Activated naive CD4-positive, alpha-beta T cell treated with anti-CD3 and anti-CD28 coated beads, Interleukin-2, amount 10 ng/mL, durations not matched to agents 7 days and 5 days (primary cell): Measurements from ENCODE around the gene RIMBP3C.
"Not testable (repeated sequence)": the region's sequence is repeated elsewhere in the genome, so short reads cannot be mapped to it uniquely, and the experiment has no call there.

ENCODE experiments used
- CTCF ChIA-PET: fragments of 350-600 bp; sonication (Branson Sonifier 250); formaldehyde crosslinking; loops from one replicate; lab custom pipeline; 2021; ENCODE audit warnings: antibody characterized with exemption; lab: Charles Lee
- DNase-seq: peaks from one replicate; pipeline ENCODE4 v3.0.0-alpha.2; 2020
- H3K27ac Mint-ChIP-seq: one replicate; pipeline ENCODE4 v1.8.0; 2021; ENCODE audit warnings: mild to moderate bottlenecking, moderate library complexity, mixed read lengths
- H3K27me3 Mint-ChIP-seq: one replicate; pipeline ENCODE4 v1.8.0; 2021; ENCODE audit warnings: mild to moderate bottlenecking, mixed read lengths
- H3K36me3 Mint-ChIP-seq: one replicate; pipeline ENCODE4 v1.8.0; 2021; ENCODE audit warnings: mixed read lengths
- H3K4me1 Mint-ChIP-seq: one replicate; pipeline ENCODE4 v1.8.0; 2021; ENCODE audit warnings: mixed read lengths
- H3K4me3 Mint-ChIP-seq: one replicate; pipeline ENCODE4 v1.8.0; 2021; ENCODE audit warnings: mild to moderate bottlenecking, moderate library complexity, mixed read lengths
- H3K9me3 Mint-ChIP-seq: one replicate; pipeline ENCODE4 v1.8.0; 2021; ENCODE audit warnings: mixed read lengths

Gene RIMBP3C

GRCh38 chr22:21531525-21531924 lies 19.7 kb downstream of the RIMBP3C start:
- not testable (repeated sequence) for H3K4me1 Mint-ChIP-seq, H3K9me3 Mint-ChIP-seq

GRCh38 chr22:21526705-21527500 lies 24.4 kb downstream of the RIMBP3C start:
- DNase-seq, H3K4me1 Mint-ChIP-seq, CTCF ChIA-PET, H3K27ac Mint-ChIP-seq, H3K4me3 Mint-ChIP-seq, H3K9me3 Mint-ChIP-seq, H3K27me3 Mint-ChIP-seq, H3K36me3 Mint-ChIP-seq: not testable (repeated sequence)

More at GRCh38 chr22:21531525-21531924, 19.7 kb downstream of the RIMBP3C start:
- DNase-seq, H3K27me3 Mint-ChIP-seq, H3K36me3 Mint-ChIP-seq, H3K4me3 Mint-ChIP-seq, H3K27ac Mint-ChIP-seq, CTCF ChIA-PET: not testable (repeated sequence)

- CTCF ChIA-PET, H3K4me3 Mint-ChIP-seq, H3K9me3 Mint-ChIP-seq, H3K27ac Mint-ChIP-seq, DNase-seq, H3K27me3 Mint-ChIP-seq, H3K36me3 Mint-ChIP-seq, H3K4me1 Mint-ChIP-seq: not testable (repeated sequence)
Measured at GRCh38 chr22:21516970-21517764, 34.1 kb downstream of the RIMBP3C start.

GRCh38 chr22:21516522-21516921 lies 34.7 kb downstream of the RIMBP3C start:
- H3K36me3 Mint-ChIP-seq, H3K27ac Mint-ChIP-seq, H3K9me3 Mint-ChIP-seq, H3K4me1 Mint-ChIP-seq, H3K27me3 Mint-ChIP-seq, H3K4me3 Mint-ChIP-seq, CTCF ChIA-PET, DNase-seq: not testable (repeated sequence)

- H3K9me3 Mint-ChIP-seq, CTCF ChIA-PET, H3K27ac Mint-ChIP-seq, H3K4me1 Mint-ChIP-seq, H3K36me3 Mint-ChIP-seq, H3K4me3 Mint-ChIP-seq, DNase-seq, H3K27me3 Mint-ChIP-seq: not testable (repeated sequence)
Measured at GRCh38 chr22:21515234-21515633, 36.0 kb downstream of the RIMBP3C start.

- H3K4me3 Mint-ChIP-seq, CTCF ChIA-PET, H3K4me1 Mint-ChIP-seq, H3K9me3 Mint-ChIP-seq, DNase-seq, H3K36me3 Mint-ChIP-seq, H3K27me3 Mint-ChIP-seq, H3K27ac Mint-ChIP-seq: not testable (repeated sequence)
Measured at GRCh38 chr22:21514117-21514516, 37.1 kb downstream of the RIMBP3C start.

- H3K4me3 Mint-ChIP-seq, H3K36me3 Mint-ChIP-seq, H3K27me3 Mint-ChIP-seq, CTCF ChIA-PET, H3K4me1 Mint-ChIP-seq, H3K27ac Mint-ChIP-seq, H3K9me3 Mint-ChIP-seq, DNase-seq: not testable (repeated sequence)
Measured at GRCh38 chr22:21512022-21512421, 39.2 kb downstream of the RIMBP3C start.

GRCh38 chr22:21510397-21510796 lies 40.9 kb downstream of the RIMBP3C start:
- DNase-seq, H3K9me3 Mint-ChIP-seq, H3K27ac Mint-ChIP-seq, CTCF ChIA-PET, H3K27me3 Mint-ChIP-seq, H3K4me3 Mint-ChIP-seq, H3K4me1 Mint-ChIP-seq, H3K36me3 Mint-ChIP-seq: not testable (repeated sequence)

- H3K27me3 Mint-ChIP-seq, H3K27ac Mint-ChIP-seq, H3K4me3 Mint-ChIP-seq, H3K36me3 Mint-ChIP-seq, H3K9me3 Mint-ChIP-seq, DNase-seq, H3K4me1 Mint-ChIP-seq, CTCF ChIA-PET: not testable (repeated sequence)
Measured at GRCh38 chr22:21499623-21500506, 51.4 kb downstream of the RIMBP3C start.

- DNase-seq, H3K4me1 Mint-ChIP-seq, H3K27me3 Mint-ChIP-seq, CTCF ChIA-PET, H3K36me3 Mint-ChIP-seq, H3K27ac Mint-ChIP-seq, H3K4me3 Mint-ChIP-seq, H3K9me3 Mint-ChIP-seq: not testable (repeated sequence)
Measured at GRCh38 chr22:21498489-21498888, 52.8 kb downstream of the RIMBP3C start.

- CTCF ChIA-PET, H3K4me3 Mint-ChIP-seq, DNase-seq, H3K9me3 Mint-ChIP-seq, H3K36me3 Mint-ChIP-seq, H3K4me1 Mint-ChIP-seq, H3K27me3 Mint-ChIP-seq, H3K27ac Mint-ChIP-seq: not testable (repeated sequence)
Measured at GRCh38 chr22:21497984-21498383, 53.3 kb downstream of the RIMBP3C start.
